Natural killer cell treated with Interleukin-12 subunit alpha and Interleukin-12 subunit beta and Interleukin-15 and Interleukin-18, amount 100 ng/mL, for 72 hours (primary cell): ENCODE results near the gene CFAP73. TPM values are rescaled to one million over a fixed set of nuclear protein-coding genes. Genes with fewer than 3 reads are reported as not detected.
"Not testable (repeated sequence)": the region's sequence is repeated elsewhere in the genome, so short reads cannot be mapped to it uniquely, and the experiment has no call there.

Source experiments
- ATAC-seq, 2 donors: fragments of 150-1000 bp; cut with Tn5 transposase in 1 of 2; sonication (Bioruptor Pico), chemical (Tn5 transposase) in 1 of 2; 2 replicates each; pipeline ENCODE4 v1.10.0; 2021
- DNase-seq: peaks from one replicate; pipeline ENCODE4 v3.0.0; 2022; ENCODE audit warnings: low spot score
- H3K27ac Mint-ChIP-seq, 2 donors: 1 replicate in 1 of 2; 2 replicates in 1 of 2; pipeline ENCODE4 v1.8.0; 2022; ENCODE audit warnings: mixed read lengths in 2 of 2, mild to moderate bottlenecking in 1 of 2, moderate library complexity in 1 of 2
- H3K27me3 Mint-ChIP-seq, 2 donors: 1 replicate in 1 of 2; 2 replicates in 1 of 2; pipeline ENCODE4 v1.8.0; 2022; ENCODE audit warnings: mixed read lengths in 2 of 2
- H3K36me3 Mint-ChIP-seq: one replicate; pipeline ENCODE4 v1.8.0; 2022; ENCODE audit warnings: mixed read lengths
- H3K4me1 Mint-ChIP-seq, 2 donors: 1 replicate in 1 of 2; 2 replicates in 1 of 2; pipeline ENCODE4 v1.8.0; 2022; ENCODE audit warnings: low read depth in 2 of 2, mixed read lengths in 2 of 2, mild to moderate bottlenecking in 1 of 2
- H3K4me3 Mint-ChIP-seq: one replicate; pipeline ENCODE4 v1.8.0; 2022; ENCODE audit warnings: mixed read lengths
- H3K9me3 Mint-ChIP-seq: 2 replicates; pipeline ENCODE4 v1.8.0; 2022; ENCODE audit warnings: mixed read lengths
- total RNA-seq, 2 donors: library from RNA; stranded (reverse); gene quantifications; one replicate each; pipeline ENCODE4 v1.2.3, GENCODE V29; 2022

CFAP73 gene
- total RNA-seq, 2 donors from 2014 or later: 0.28 TPM; not detected in 1

GRCh38 chr12:113112043-113112899 is 37.3 kb upstream of the CFAP73 start:
- Mint-ChIP-seq H3K27ac (no peak overlapping the region), H3K27me3 (peaks cover 0 to 7% of the 10 kb centered on the region in 2 donors), H3K9me3 (no peaks in the 10 kb centered on the region), H3K36me3 (no peaks in the 10 kb centered on the region), H3K4me1 (peaks cover 0 to 3% of the 10 kb centered on the region in 2 donors), H3K4me3 (no peak overlapping the region)
- ATAC-seq (no peak), DNase-seq (no peak)

GRCh38 chr12:113113397-113113796 is 36.1 kb upstream of the CFAP73 start:
- H3K27ac Mint-ChIP-seq: no peak overlapping the region
- H3K4me3 Mint-ChIP-seq: no peak overlapping the region
- no peak for DNase-seq
- no peak for ATAC-seq
- no peaks in the 10 kb centered on the region for H3K9me3 Mint-ChIP-seq
- H3K4me1 Mint-ChIP-seq: peaks cover 0 to 3% of the 10 kb centered on the region in 2 donors
- H3K36me3 Mint-ChIP-seq: no peaks in the 10 kb centered on the region
- peaks cover 0 to 7% of the 10 kb centered on the region in 2 donors for H3K27me3 Mint-ChIP-seq

- ATAC-seq (peak in 1 of 2 donors; percentile 32), DNase-seq (no peak)
- H3K27ac Mint-ChIP-seq: no peak overlapping the region
- H3K36me3 Mint-ChIP-seq: no peaks in the 10 kb centered on the region
- H3K9me3 Mint-ChIP-seq: no peaks in the 10 kb centered on the region
- peaks cover 0 to 7% of the 10 kb centered on the region in 2 donors for H3K27me3 Mint-ChIP-seq
- no peak overlapping the region for H3K4me3 Mint-ChIP-seq
- H3K4me1 Mint-ChIP-seq: peaks cover 0 to 3% of the 10 kb centered on the region in 2 donors
Observed at GRCh38 chr12:113114447-113115178, 34.9 kb upstream of the CFAP73 start.

GRCh38 chr12:113115455-113116126 is 33.9 kb upstream of the CFAP73 start:
- no peaks in the 10 kb centered on the region for H3K9me3 Mint-ChIP-seq
- ATAC-seq: no peak
- H3K27ac Mint-ChIP-seq: no peak overlapping the region
- H3K27me3 Mint-ChIP-seq: peaks cover 0 to 11% of the 10 kb centered on the region in 2 donors
- no peaks in the 10 kb centered on the region for H3K4me1 Mint-ChIP-seq
- H3K4me3 Mint-ChIP-seq: no peak overlapping the region
- no peaks in the 10 kb centered on the region for H3K36me3 Mint-ChIP-seq
- no peak for DNase-seq

DNA sequence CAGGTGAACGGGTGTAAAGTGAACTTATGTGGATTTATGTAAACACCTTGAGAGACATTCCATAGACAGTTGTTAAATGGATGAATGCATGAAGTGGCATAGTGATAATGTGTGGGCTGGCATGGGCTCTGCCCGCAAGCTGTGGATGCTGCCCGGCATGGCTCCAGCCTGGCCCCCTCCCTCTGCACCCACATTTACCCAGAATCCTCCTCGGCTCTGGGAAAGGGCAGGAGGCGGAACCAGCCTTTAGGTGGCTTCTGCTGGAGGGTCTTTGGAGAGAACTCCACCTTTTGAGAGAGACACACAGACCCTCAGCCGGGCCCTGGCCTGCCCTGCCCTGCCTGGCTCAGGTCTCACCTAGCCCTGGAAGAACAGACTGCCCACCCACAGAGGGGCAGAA is 32.6 kb upstream of the CFAP73 start:
- no peak overlapping the region for H3K4me3 Mint-ChIP-seq
- no peaks in the 10 kb centered on the region for H3K9me3 Mint-ChIP-seq
- peaks cover 0 to 8% of the 10 kb centered on the region in 2 donors for H3K27me3 Mint-ChIP-seq
- H3K36me3 Mint-ChIP-seq: no peaks in the 10 kb centered on the region
- DNase-seq: no peak
- peak in 1 of 2 donors; percentile 8 for ATAC-seq
- no peak overlapping the region for H3K27ac Mint-ChIP-seq
- no peaks in the 10 kb centered on the region for H3K4me1 Mint-ChIP-seq

DNA sequence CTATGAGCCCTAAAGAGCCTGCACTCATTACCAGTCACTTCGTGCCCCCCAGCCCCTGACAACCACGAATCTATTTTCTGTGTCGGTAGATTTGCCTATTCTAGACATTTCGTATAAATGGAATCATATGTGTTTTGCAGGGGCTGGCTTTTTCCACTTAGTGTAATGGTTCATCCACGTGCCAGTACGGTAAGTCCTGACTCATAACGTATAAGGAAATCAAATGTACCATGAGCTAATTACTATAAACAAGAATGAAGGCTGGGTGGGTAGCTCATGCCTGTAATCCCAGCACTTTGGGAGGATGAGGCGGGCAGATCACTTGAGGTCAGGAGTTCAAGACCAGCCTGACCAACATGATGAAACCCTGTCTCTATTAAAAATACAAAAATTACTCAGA is 31.8 kb upstream of the CFAP73 start:
- H3K4me3 Mint-ChIP-seq, H3K27me3 Mint-ChIP-seq, H3K36me3 Mint-ChIP-seq, H3K27ac Mint-ChIP-seq, DNase-seq, H3K4me1 Mint-ChIP-seq, H3K9me3 Mint-ChIP-seq, ATAC-seq: not testable (repeated sequence)

GRCh38 chr12:113118142-113118541 is 31.4 kb upstream of the CFAP73 start:
- Mint-ChIP-seq H3K4me3 (no peak overlapping the region), H3K27ac (no peak overlapping the region), H3K27me3 (peaks cover 5 to 7% of the 10 kb centered on the region in 2 donors), H3K4me1 (no peaks in the 10 kb centered on the region), H3K9me3 (no peaks in the 10 kb centered on the region), H3K36me3 (peaks cover 6% of the 10 kb centered on the region)
- DNase-seq (no peak), ATAC-seq (no peak)

DNA sequence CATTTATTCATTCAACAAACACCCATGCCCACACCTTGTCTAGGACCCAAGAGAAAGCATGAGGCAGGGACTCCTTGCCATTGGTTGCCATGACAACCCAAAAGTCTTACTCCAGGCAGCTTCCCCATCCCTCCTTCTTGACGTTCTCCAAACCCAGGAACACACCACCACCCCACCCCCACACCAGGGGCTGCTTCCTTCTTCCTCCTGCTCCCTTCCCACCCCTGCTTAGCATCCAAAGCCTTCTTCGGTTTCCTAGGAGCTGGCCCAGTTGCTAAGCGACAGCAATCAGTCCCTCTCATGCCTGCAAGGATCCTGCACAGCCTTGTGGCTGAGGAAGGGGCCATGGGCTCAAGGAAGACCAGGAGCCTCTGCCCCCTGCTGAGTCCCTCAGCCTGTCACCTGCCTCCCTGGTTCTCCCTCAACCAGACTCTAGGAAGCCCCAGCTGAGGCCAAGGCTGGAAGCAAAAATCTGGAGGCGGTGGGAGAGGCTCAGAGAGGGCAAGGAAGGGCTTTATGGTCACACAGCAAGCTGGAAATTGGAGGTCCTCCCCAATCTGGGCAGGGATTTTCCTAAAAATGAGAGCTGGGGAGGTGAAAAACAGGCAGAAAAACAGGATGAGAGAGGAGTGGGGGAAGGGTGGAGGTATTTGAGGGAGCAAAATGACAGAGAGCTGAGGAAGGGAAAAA is 29.4 kb upstream of the CFAP73 start:
- DNase-seq: no peak
- Mint-ChIP-seq H3K4me3 (no peak overlapping the region), H3K27me3 (peaks cover 11% of the 10 kb centered on the region in 2 donors), H3K27ac (no peak overlapping the region), H3K4me1 (no peaks in the 10 kb centered on the region), H3K36me3 (peaks cover 10% of the 10 kb centered on the region), H3K9me3 (no peaks in the 10 kb centered on the region)
- no peak for ATAC-seq

- Mint-ChIP-seq H3K9me3 (no peaks in the 10 kb centered on the region), H3K27me3 (peaks cover 11% of the 10 kb centered on the region in 2 donors), H3K36me3 (peaks cover 10% of the 10 kb centered on the region), H3K4me1 (no peaks in the 10 kb centered on the region), H3K4me3 (no peak overlapping the region), H3K27ac (no peak overlapping the region)
- no peak for DNase-seq
- ATAC-seq: no peak
Observed at GRCh38 chr12:113120670-113121370, 28.7 kb upstream of the CFAP73 start.

DNA sequence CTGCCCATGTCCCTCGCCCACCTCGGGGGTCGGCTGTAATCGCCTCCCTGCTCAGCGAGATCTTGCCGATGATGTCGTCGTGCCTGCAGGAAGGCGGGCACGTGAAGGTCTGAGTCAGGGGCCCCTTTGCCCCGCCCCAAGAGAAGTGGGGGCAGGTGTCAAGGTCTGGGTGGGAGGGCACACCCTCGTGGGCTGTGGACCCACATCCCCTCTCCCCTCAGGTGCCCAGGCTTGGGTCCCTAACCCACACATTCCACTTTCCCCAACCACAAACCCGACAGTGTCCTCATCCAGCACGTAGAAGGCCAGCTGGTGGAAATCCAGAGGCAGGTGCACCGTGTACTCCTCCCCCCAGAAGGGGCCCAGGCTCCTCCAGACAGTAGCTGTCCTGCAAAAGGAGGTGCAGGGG is 21.7 kb upstream of the CFAP73 start:
- H3K36me3 Mint-ChIP-seq: peaks cover 8% of the 10 kb centered on the region
- H3K27me3 Mint-ChIP-seq: peaks cover 15 to 16% of the 10 kb centered on the region in 2 donors
- no peak overlapping the region for H3K4me3 Mint-ChIP-seq
- no peak overlapping the region for H3K27ac Mint-ChIP-seq
- no peaks in the 10 kb centered on the region for H3K9me3 Mint-ChIP-seq
- DNase-seq (peak; percentile 26), ATAC-seq (peak in 1 of 2 donors; percentile 5)
- no peaks in the 10 kb centered on the region for H3K4me1 Mint-ChIP-seq

DNA sequence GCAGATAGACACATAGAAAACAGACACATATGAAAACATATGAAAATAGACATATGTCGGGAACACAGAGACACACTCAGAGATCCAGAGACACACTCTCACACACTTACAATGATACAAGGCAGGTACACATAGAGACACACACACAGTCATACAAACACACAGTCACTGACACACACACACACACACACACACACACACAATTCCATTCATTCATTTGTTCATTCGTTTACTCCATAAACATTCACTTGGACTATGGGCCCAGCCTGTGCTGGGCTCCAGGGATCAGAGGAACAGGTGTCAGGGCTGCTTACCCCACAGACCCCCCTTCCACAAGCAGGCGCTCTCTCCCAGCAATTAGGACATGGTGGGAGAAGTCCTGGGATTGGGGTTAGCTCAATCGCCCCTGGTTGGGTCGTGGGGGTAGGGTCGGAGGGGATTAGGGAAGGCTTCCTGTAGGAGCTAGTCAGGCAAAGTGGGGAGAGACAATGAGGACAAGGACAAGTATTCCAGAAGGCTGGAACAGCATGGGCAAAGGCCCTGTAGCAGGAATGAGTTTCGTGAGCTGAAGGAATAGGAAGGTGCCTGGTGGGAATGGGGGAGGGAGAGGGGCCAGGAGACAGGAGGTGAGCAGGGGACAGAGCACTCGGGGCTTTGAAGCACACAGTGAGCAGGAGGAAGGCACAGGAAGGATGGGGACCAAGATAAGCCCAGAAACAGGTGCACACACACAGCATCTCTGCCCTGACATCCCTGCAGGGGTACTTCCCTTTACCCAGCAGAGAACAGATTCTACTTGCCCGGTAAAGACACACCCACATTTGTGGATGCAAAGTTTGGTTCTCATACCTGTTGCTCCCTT is 20.5 kb upstream of the CFAP73 start:
- DNase-seq: peak; percentile 49
- Mint-ChIP-seq H3K27me3 (peaks cover 7 to 13% of the 10 kb centered on the region in 2 donors), H3K4me3 (no peak overlapping the region), H3K4me1 (no peaks in the 10 kb centered on the region), H3K36me3 (no peaks in the 10 kb centered on the region), H3K27ac (no peak overlapping the region), H3K9me3 (no peaks in the 10 kb centered on the region)
- no peak for ATAC-seq
